Activated gamma-delta T cell treated with Interleukin-2 at 50 U/mL for 16 hours (primary cell): ENCODE results near the gene SHCBP1L.

ENCODE experiments used
- DNase-seq: peaks from one replicate; pipeline ENCODE4 v3.0.0-alpha.2; 2020

SHCBP1L gene

GRCh38 chr1:182952677-182953444 lies at the start of gene SHCBP1L:
Gene SHCBP1L (minus strand): TSS chr1:182953166. CDS start chr1:182953133, 33 bp downstream.
- DNase-seq, result no peak

GRCh38 chr1:183002267-183002666 lies 49.3 kb upstream of the SHCBP1L start:
- no peak for DNase-seq

GRCh38 chr1:183000167-183000962 lies 47.4 kb upstream of the SHCBP1L start:
- no peak for DNase-seq

- no peak for DNase-seq
These were observed 45.5 kb upstream of the SHCBP1L start for GRCh38 chr1:182998482-182998881.

- DNase-seq, result no peak
These were observed 43.9 kb upstream of the SHCBP1L start for GRCh38 chr1:182996816-182997215.

GRCh38 chr1:182995894-182996293 lies 42.9 kb upstream of the SHCBP1L start:
- no peak for DNase-seq

- no peak for DNase-seq
These were observed 40.8 kb upstream of the SHCBP1L start for GRCh38 chr1:182993746-182994145.

GRCh38 chr1:182990413-182991144 lies 37.6 kb upstream of the SHCBP1L start:
- DNase-seq, result no peak

- no peak for DNase-seq
These were observed 32.9 kb upstream of the SHCBP1L start for GRCh38 chr1:182985876-182986275.

- DNase-seq, result no peak
These were observed 31.7 kb upstream of the SHCBP1L start for GRCh38 chr1:182984621-182985020.

- no peak for DNase-seq
These were observed 31.2 kb upstream of the SHCBP1L start for GRCh38 chr1:182984138-182984537.

GRCh38 chr1:182978151-182978853 lies 25.3 kb upstream of the SHCBP1L start:
- no peak for DNase-seq

GRCh38 chr1:182977480-182977879 lies 24.5 kb upstream of the SHCBP1L start:
- DNase-seq, result no peak

- DNase-seq, result no peak
These were observed 21.7 kb upstream of the SHCBP1L start for GRCh38 chr1:182974506-182975191.

GRCh38 chr1:182972829-182973228 lies 19.9 kb upstream of the SHCBP1L start:
- DNase-seq, result no peak

- DNase-seq, result no peak
These were observed 19.3 kb upstream of the SHCBP1L start for GRCh38 chr1:182972231-182972630.

- DNase-seq, result no peak
These were observed 18.3 kb upstream of the SHCBP1L start for GRCh38 chr1:182971219-182971618.

GRCh38 chr1:182968836-182969734 lies 16.1 kb upstream of the SHCBP1L start:
- DNase-seq, result no peak

GRCh38 chr1:182968151-182968741 lies 15.3 kb upstream of the SHCBP1L start:
- no peak for DNase-seq

- no peak for DNase-seq
These were observed 12.9 kb upstream of the SHCBP1L start for GRCh38 chr1:182965861-182966260.

GRCh38 chr1:182965096-182965495 lies 12.1 kb upstream of the SHCBP1L start:
- DNase-seq, result no peak
